D721Med (cell line): ENCODE data around the gene PDE4B.

Experiments
- DNase-seq: peaks from one replicate; pipeline ENCODE4 v3.0.0; 2011; ENCODE audit warnings: low spot score; ENCODE audit not compliant: insufficient read length
- FAIRE-seq: peaks from 2 replicates; lab custom pipeline; 2011; peaks lifted over from hg19 to GRCh38; lab: Jason Lieb, UNC
- CTCF ChIP-seq: IDR thresholded peaks from 2 replicates; pipeline ENCODE4 v1.5.1; 2012; ENCODE audit warnings: mild to moderate bottlenecking, control low read depth; ENCODE audit not compliant: insufficient read depth; ENCODE audit errors: missing control alignments

Gene PDE4B

GRCh38 chr1:66137235-66137634, 344.5 kb downstream of the PDE4B start:
- no peak for TF ChIP-seq CTCF
- DNase-seq (no peak), FAIRE-seq (no peak)

GRCh38 chr1:66138613-66139012, 345.9 kb downstream of the PDE4B start:
- DNase-seq (no peak), FAIRE-seq (no peak)
- no peak for TF ChIP-seq CTCF

- FAIRE-seq (no peak), DNase-seq (no peak)
- TF ChIP-seq CTCF = no peak
These were observed 347.4 kb downstream of the PDE4B start for GRCh38 chr1:66140072-66140471.

- no peak for TF ChIP-seq CTCF
- FAIRE-seq = no peak
- no peak for DNase-seq
These were observed 351.0 kb downstream of the PDE4B start for GRCh38 chr1:66143651-66144050.

GRCh38 chr1:66147226-66147835, 354.6 kb downstream of the PDE4B start:
- no peak for FAIRE-seq
- no peak for TF ChIP-seq CTCF
- DNase-seq = no peak

GRCh38 chr1:66152034-66152433, 359.3 kb downstream of the PDE4B start:
- no peak for TF ChIP-seq CTCF
- no peak for FAIRE-seq
- no peak for DNase-seq

- FAIRE-seq (no peak), DNase-seq (no peak)
- no peak for TF ChIP-seq CTCF
These were observed 361.7 kb downstream of the PDE4B start for GRCh38 chr1:66154394-66154793.
